ENCODE data around the gene VIPR2. TPM values are rescaled to one million over a fixed set of nuclear protein-coding genes. Genes with fewer than 3 reads are reported as not detected.
"Not testable (repeated sequence)": the region's sequence is repeated elsewhere in the genome, so short reads cannot be mapped to it uniquely, and the experiment has no call there.

The VIPR2 gene
- polyA plus RNA-seq, 3 donors = not detected

- Histone ChIP-seq H4K20me1 (ENCODE audit: insufficient read depth, low read length) (no peaks in the 10 kb centered on the region), H3K4me3 (replicated peaks in 1 of 3; ENCODE audit: low read depth in 2 of 3, low read length in 3 of 3) (no peak overlapping the region), H3K27me3 (ENCODE audit: control insufficient read depth in 2 of 2, insufficient read depth in 2 of 2, low read length in 2 of 2) (no peaks in the 10 kb centered on the region), H2AFZ (ENCODE audit: insufficient read depth, low read depth, low read length, poor library complexity, severe bottlenecking) (no peak overlapping the region), H3K9me3 (replicated peaks in 1 of 2; ENCODE audit: control insufficient read depth in 1 of 2, insufficient read depth in 1 of 2, low read length in 2 of 2) (peaks cover 12 to 25% of the 10 kb centered on the region in 2 donors), H3K36me3 (replicated peaks in 1 of 2; ENCODE audit: control insufficient read depth in 1 of 2, insufficient read depth in 2 of 2, low read length in 2 of 2) (no peaks in the 10 kb centered on the region), H3K4me2 (replicated peaks; ENCODE audit: extremely low read depth, low read length, poor library complexity, severe bottlenecking) (no peak overlapping the region), H3K9ac (ENCODE audit: insufficient read depth, low read length, poor library complexity, severe bottlenecking) (no peak overlapping the region), H3K27ac (ENCODE audit: low read depth in 1 of 2, low read length in 2 of 2) (no peak overlapping the region), H3K4me1 (ENCODE audit: control insufficient read depth in 1 of 2, insufficient read depth in 2 of 2, low read length in 2 of 2) (no peaks in the 10 kb centered on the region), H3K79me2 (ENCODE audit: insufficient read depth, low read length) (no peaks in the 10 kb centered on the region)
- TF ChIP-seq CTCF (IDR thresholded peaks at IDR 0.05) = no peak
- Mint-ChIP-seq H3K36me3 (no peaks in the 10 kb centered on the region), H3K27me3 (ENCODE audit: low read depth in 3 of 3) (peaks cover 0 to 6% (median 3%) of the 10 kb centered on the region in 3 donors), H3K9me3 (peaks cover 21 to 23% (median 22%) of the 10 kb centered on the region in 7 donors), H3K4me1 (no peaks in the 10 kb centered on the region), H3K4me3 (no peak overlapping the region), H3K27ac (no peak overlapping the region)
- DNase-seq = no peak
- WGBS (ENCODE audit: insufficient coverage) = 97% methylated on average over 11 of the region's 21 CpGs
- intact Hi-C loops (cut with micrococcal nuclease) = no loop called here
These were observed 41.1 kb downstream of the VIPR2 start for GRCh38 chr7:159103382-159104187.

- Histone ChIP-seq H3K9ac (ENCODE audit: insufficient read depth, low read length, poor library complexity, severe bottlenecking) (no peak overlapping the region), H3K27ac (ENCODE audit: low read depth in 1 of 2, low read length in 2 of 2) (no peak overlapping the region), H2AFZ (ENCODE audit: insufficient read depth, low read depth, low read length, poor library complexity, severe bottlenecking) (no peak overlapping the region), H3K79me2 (ENCODE audit: insufficient read depth, low read length) (no peaks in the 10 kb centered on the region), H3K4me1 (ENCODE audit: control insufficient read depth in 1 of 2, insufficient read depth in 2 of 2, low read length in 2 of 2) (no peaks in the 10 kb centered on the region), H3K27me3 (ENCODE audit: control insufficient read depth in 2 of 2, insufficient read depth in 2 of 2, low read length in 2 of 2) (no peaks in the 10 kb centered on the region), H3K4me3 (replicated peaks in 1 of 3; ENCODE audit: low read depth in 2 of 3, low read length in 3 of 3) (no peak overlapping the region), H3K4me2 (replicated peaks; ENCODE audit: extremely low read depth, low read length, poor library complexity, severe bottlenecking) (no peak overlapping the region), H3K36me3 (replicated peaks in 1 of 2; ENCODE audit: control insufficient read depth in 1 of 2, insufficient read depth in 2 of 2, low read length in 2 of 2) (no peaks in the 10 kb centered on the region), H4K20me1 (ENCODE audit: insufficient read depth, low read length) (no peaks in the 10 kb centered on the region), H3K9me3 (replicated peaks in 1 of 2; ENCODE audit: control insufficient read depth in 1 of 2, insufficient read depth in 1 of 2, low read length in 2 of 2) (peaks cover 12 to 25% of the 10 kb centered on the region in 2 donors)
- H3K27ac Mint-ChIP-seq = no peak overlapping the region
- peaks cover 0 to 6% (median 3%) of the 10 kb centered on the region in 3 donors for H3K27me3 Mint-ChIP-seq (ENCODE audit: low read depth in 3 of 3)
- TF ChIP-seq CTCF (IDR thresholded peaks at IDR 0.05) = no peak
- H3K4me3 Mint-ChIP-seq = no peak overlapping the region
- no peak for DNase-seq
- 89% methylated on average over 12 of the region's 14 CpGs for WGBS (ENCODE audit: insufficient coverage)
- no peaks in the 10 kb centered on the region for H3K36me3 Mint-ChIP-seq
- intact Hi-C loops (cut with micrococcal nuclease) = no loop called here
- peaks cover 21 to 23% (median 22%) of the 10 kb centered on the region in 7 donors for H3K9me3 Mint-ChIP-seq
- H3K4me1 Mint-ChIP-seq = no peaks in the 10 kb centered on the region
These were observed 41.8 kb downstream of the VIPR2 start for GRCh38 chr7:159102681-159103381.

GRCh38 chr7:159101661-159102091 lies 43.0 kb downstream of the VIPR2 start:
- WGBS (ENCODE audit: insufficient coverage) = 96% methylated on average over 33 of the region's 42 CpGs
- H2AFZ ChIP-seq (ENCODE audit: insufficient read depth, low read depth, low read length, poor library complexity, severe bottlenecking); H3K27me3 Mint-ChIP-seq (ENCODE audit: low read depth in 3 of 3); H3K27ac Mint-ChIP-seq; H3K4me3 ChIP-seq (replicated peaks in 1 of 3; ENCODE audit: low read depth in 2 of 3, low read length in 3 of 3); intact Hi-C loops (cut with micrococcal nuclease); H3K4me2 ChIP-seq (replicated peaks; ENCODE audit: extremely low read depth, low read length, poor library complexity, severe bottlenecking); H3K79me2 ChIP-seq (ENCODE audit: insufficient read depth, low read length); H3K4me3 Mint-ChIP-seq; H3K36me3 Mint-ChIP-seq; H3K27me3 ChIP-seq (ENCODE audit: control insufficient read depth in 2 of 2, insufficient read depth in 2 of 2, low read length in 2 of 2); H3K4me1 ChIP-seq (ENCODE audit: control insufficient read depth in 1 of 2, insufficient read depth in 2 of 2, low read length in 2 of 2); H3K9ac ChIP-seq (ENCODE audit: insufficient read depth, low read length, poor library complexity, severe bottlenecking); H3K4me1 Mint-ChIP-seq; H4K20me1 ChIP-seq (ENCODE audit: insufficient read depth, low read length); H3K27ac ChIP-seq (ENCODE audit: low read depth in 1 of 2, low read length in 2 of 2); DNase-seq; H3K36me3 ChIP-seq (replicated peaks in 1 of 2; ENCODE audit: control insufficient read depth in 1 of 2, insufficient read depth in 2 of 2, low read length in 2 of 2): not testable (repeated sequence)
- H3K9me3 Mint-ChIP-seq = peaks cover 21 to 23% (median 22%) of the 10 kb centered on the region in 7 donors
- peaks cover 12 to 25% of the 10 kb centered on the region in 2 donors for H3K9me3 ChIP-seq (replicated peaks in 1 of 2; ENCODE audit: control insufficient read depth in 1 of 2, insufficient read depth in 1 of 2, low read length in 2 of 2)

Measured in CD14-positive monocyte (primary cell).